IPS-NIHi7 (cell line): ENCODE measurements around the gene BAIAP2L1.

Source experiments
- DNase-seq: peaks from one replicate; pipeline ENCODE4 v3.0.0; 2012; ENCODE audit warnings: mixed read lengths; ENCODE audit errors: extremely low spot score

BAIAP2L1 gene

DNA sequence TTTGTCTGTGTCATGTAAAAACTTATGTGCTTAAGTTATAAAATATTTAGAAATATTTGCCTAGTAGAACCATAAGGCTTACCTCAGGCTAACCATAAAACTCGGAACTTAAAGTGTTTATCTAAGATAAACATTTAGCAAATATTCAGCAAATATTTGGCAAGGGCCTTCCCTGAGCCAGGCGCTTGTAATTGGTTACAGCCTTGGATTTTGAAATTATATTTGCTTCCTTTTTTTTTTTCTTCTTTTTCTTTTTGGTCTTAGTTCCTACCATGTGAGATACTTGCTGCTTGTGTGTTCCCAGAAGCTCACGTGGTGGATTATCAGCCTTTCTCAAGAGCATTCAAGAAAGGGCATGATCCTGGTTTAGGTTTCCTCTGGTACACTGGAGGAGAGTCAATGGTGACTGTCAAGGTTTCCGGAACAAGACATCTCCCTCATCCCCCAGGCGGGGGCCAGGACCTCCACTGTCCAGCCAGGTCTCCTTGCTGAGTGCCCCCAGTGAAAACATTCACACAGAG lies 124.6 kb downstream of the BAIAP2L1 start:
- no peak for DNase-seq

DNA sequence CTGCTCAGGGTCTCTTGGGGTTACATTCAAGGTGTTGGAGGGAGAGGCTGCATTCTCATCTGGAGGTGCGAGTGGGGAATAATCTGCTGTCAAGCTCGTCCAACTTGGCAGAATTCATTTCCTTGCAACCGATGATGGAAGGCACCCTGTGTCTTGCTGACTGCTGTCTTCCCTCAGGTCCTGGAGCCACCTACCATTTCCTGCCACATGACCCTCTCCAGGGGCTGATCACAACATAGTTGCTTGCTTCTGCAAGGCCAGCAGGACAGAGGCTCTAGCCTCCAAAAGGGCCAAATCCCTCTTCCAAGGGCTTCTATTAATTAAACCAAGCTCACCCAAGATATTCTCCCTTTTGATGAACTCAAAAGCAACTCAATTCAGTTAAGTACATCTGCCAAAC lies 133.6 kb downstream of the BAIAP2L1 start:
- no peak for DNase-seq

- DNase-seq = no peak
Observed at GRCh38 chr7:98266840-98267239, 134.1 kb downstream of the BAIAP2L1 start.

DNA sequence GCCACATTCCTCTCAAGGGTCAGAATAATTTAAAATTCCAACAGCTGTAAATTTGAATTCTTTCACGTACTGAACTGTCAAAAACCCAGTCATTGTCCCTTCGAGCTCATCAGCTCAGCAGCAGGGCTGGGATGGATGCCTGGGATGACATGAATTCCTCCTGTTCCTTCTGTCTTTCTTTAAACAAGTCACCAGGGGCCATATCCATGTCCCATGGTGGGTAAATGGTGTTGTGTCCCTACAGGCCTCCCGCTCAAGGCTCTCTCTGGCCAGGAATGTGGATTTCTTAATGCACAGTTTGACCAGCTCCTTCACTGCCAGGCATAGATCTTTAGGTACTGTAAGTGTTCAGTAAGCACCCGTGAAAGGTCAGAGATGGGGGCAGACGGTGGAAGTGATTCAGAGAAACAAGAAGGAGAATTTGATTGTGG lies 135.0 kb downstream of the BAIAP2L1 start:
- DNase-seq = no peak

DNA sequence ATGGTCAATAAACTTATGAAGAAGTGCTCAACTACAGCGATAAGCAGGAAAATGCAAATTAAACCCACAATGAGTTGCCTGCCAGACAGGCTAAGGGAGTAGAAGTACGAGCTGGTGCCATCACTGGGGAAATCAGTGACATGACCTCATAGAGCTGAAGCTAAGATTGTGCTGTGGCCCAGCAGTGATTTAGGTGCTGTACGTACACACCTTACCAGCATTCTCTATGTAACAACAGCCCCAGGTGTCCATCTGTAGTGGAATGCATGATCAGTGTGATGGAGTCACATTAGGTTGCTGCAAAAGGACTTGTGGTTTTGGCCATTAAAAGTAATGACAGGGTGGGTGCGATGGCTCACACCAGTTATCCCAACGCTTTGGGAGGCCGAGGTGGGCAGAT lies 143.2 kb downstream of the BAIAP2L1 start:
- no peak for DNase-seq

- DNase-seq = no peak
Observed at GRCh38 chr7:98256431-98256830, 144.5 kb downstream of the BAIAP2L1 start.

- DNase-seq = no peak
Observed at GRCh38 chr7:98254951-98255610, 145.8 kb downstream of the BAIAP2L1 start.

- no peak for DNase-seq
Observed at GRCh38 chr7:98254516-98254915, 146.4 kb downstream of the BAIAP2L1 start.

DNA sequence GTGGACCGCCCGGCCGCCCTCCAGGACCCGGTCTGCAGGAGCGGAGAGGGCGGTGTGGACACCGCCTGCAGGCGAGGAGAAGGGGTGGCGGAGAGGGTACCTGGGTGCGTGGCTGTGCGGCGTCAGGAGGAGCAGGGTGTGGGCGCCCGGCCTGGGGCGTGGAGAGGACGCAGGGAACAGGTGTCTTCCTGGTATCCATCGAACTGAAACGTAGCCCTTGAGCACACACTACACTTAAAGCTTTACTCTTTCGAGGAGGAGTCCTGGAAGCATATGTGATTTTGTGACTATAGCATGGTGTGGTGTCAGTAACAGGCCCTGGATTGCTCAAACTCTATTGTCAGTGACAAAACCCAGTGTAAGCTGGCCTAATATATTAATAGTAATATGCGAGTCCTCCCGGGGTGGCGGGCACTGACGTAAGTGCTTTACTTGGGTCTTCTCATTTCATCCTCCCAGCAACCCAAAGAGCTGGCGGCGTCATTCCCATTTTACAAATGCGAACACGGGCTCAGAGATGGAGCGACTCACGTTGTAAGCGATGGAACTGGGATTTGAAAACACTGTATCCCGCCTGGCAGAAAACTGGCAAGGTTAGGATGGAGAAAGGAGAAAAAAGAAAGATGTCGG lies 148.3 kb downstream of the BAIAP2L1 start:
- DNase-seq = no peak

GRCh38 chr7:98251601-98252424 lies 149.1 kb downstream of the BAIAP2L1 start, which contains the start of gene TECPR1:
TECPR1 (minus strand) TSS chr7:98252232; CDS start chr7:98246146, 6,086 bp downstream.
- DNase-seq = peak; percentile 100

DNA sequence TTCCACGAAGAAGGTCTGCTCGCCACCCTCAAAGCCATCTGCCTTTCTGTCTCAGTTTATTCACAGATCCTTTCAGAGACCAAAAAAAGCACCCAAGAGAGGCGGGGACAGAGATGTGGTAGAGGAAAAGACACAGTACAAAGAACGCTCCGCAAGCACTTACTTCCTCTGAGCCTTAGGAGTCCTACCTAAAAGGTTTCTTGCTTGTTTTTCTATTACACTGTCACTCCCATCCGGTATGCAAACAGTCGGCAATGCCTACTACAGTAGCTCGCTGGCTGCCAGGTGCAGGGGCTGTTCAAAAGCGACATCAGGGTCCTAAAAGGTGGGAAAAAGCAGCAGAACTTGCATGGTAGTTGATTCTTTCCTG lies 149.7 kb downstream of the BAIAP2L1 start:
- DNase-seq = peak; percentile 21

DNA sequence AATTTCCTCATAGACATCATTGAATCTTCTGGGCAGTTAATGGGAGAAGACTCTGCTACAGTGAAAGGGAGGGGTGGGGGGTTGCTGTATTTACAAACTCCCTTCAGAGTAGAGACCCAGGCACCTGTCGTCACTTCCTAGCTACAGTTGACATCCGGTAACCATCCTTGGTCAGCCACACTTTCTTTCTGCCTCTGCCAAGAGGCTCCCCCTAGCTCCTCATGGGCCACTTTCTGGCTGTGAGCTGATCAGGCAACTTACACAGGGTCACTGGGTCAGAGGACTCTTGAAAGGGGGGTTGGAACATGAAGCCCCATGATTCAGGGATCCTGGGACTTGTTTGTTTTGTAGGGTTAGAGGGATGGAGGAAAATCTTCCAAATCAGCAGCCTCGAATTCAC lies 150.1 kb downstream of the BAIAP2L1 start:
- DNase-seq = peak; percentile 24

DNA sequence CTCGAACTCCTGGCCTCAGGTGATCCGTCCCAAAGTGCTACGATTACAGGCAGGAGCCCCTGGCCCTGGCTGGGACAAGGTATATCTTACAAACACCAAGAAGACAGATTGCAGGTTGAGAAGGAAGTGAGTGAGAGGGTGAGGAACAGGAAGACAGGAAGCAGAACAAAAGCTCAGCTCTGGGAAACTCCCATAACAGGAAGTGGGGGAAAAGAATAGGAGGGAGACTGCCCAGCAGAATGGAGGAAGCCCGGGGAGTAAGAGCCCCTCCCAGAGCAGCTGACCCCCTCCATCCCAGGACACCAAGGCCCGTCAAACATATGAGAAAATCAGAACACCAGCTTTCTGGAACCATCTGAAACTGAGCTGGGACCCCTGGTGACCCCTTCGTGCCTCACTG lies 151.8 kb downstream of the BAIAP2L1 start:
- DNase-seq = peak; percentile 12

- no peak for DNase-seq
Observed at GRCh38 chr7:98248156-98248555, 152.7 kb downstream of the BAIAP2L1 start.

DNA sequence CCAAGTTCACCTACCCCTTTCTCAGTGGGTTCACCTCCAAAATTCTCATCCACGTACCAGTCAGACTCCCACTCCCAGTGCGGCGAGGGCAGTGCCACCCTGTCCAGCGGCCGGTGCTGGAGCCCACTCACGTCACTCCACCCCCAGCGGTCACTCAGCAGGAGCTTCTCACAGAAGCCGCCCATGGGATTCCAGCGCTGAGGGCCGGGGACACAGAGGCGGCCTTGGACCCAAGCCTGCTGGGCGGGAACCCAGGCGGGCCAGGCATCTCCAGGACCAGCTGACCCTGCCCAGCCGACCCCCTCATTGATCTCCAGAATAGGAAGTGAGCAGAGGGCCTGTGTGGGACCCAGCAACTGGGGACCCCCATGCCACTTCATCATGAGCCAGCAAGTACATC lies 156.0 kb downstream of the BAIAP2L1 start:
- DNase-seq = no peak

GRCh38 chr7:98242934-98243333 lies 158.0 kb downstream of the BAIAP2L1 start:
- no peak for DNase-seq

- DNase-seq = no peak
Observed at GRCh38 chr7:98242342-98242741, 158.5 kb downstream of the BAIAP2L1 start.

GRCh38 chr7:98241674-98242241 lies 159.1 kb downstream of the BAIAP2L1 start:
- no peak for DNase-seq
